GM18858 (cell line): ENCODE measurements around the gene TRRAP.

Source experiments
- ATAC-seq: cut with Tn5 transposase; IDR thresholded peaks from one replicate; pipeline ENCODE4 v1.9.1; 2021; ENCODE audit not compliant: unreplicated experiment

TRRAP gene

GRCh38 chr7:99003419-99003818 lies 125.1 kb downstream of the TRRAP start:
- no peak for ATAC-seq

- ATAC-seq: no peak
These were observed 125.9 kb downstream of the TRRAP start for GRCh38 chr7:99004216-99004615.

- no peak for ATAC-seq
These were observed 126.6 kb downstream of the TRRAP start for GRCh38 chr7:99004781-99005500.

GRCh38 chr7:99005776-99006175 lies 127.4 kb downstream of the TRRAP start:
- no peak for ATAC-seq

GRCh38 chr7:99006739-99007424 lies 128.6 kb downstream of the TRRAP start:
- ATAC-seq: no peak

- no peak for ATAC-seq
These were observed 129.9 kb downstream of the TRRAP start for GRCh38 chr7:99008181-99008631.

- ATAC-seq: no peak
These were observed 130.7 kb downstream of the TRRAP start for GRCh38 chr7:99008921-99009530.

GRCh38 chr7:99010281-99010680 lies 131.9 kb downstream of the TRRAP start:
- ATAC-seq: no peak

GRCh38 chr7:99011341-99011705 lies 133.0 kb downstream of the TRRAP start:
- no peak for ATAC-seq

- no peak for ATAC-seq
These were observed 133.5 kb downstream of the TRRAP start for GRCh38 chr7:99011706-99012404.

- no peak for ATAC-seq
These were observed 134.4 kb downstream of the TRRAP start for GRCh38 chr7:99012722-99013121.

- no peak for ATAC-seq
These were observed 135.2 kb downstream of the TRRAP start for GRCh38 chr7:99013266-99014112.

- no peak for ATAC-seq
These were observed 136.0 kb downstream of the TRRAP start for GRCh38 chr7:99014113-99014985.

GRCh38 chr7:99016196-99016595 lies 137.9 kb downstream of the TRRAP start:
- no peak for ATAC-seq

GRCh38 chr7:99019523-99020412 lies 141.4 kb downstream of the TRRAP start:
- no peak for ATAC-seq

- ATAC-seq: no peak
These were observed 142.0 kb downstream of the TRRAP start for GRCh38 chr7:99020413-99020715.

GRCh38 chr7:99021941-99022560 lies 143.7 kb downstream of the TRRAP start:
- no peak for ATAC-seq

GRCh38 chr7:99024066-99024465 lies 145.7 kb downstream of the TRRAP start:
- no peak for ATAC-seq
